NCI-H187 (cell line): ENCODE results near the gene PAX5.
A peak's percentile ranks its signal among the peaks of the same experiment; 100 is the strongest.

ENCODE experiments used
- DNase-seq, 2 experiments: peaks; one replicate each; lab custom pipeline; 2025; lab: John Stamatoyannopoulos, UW

The PAX5 gene

DNA sequence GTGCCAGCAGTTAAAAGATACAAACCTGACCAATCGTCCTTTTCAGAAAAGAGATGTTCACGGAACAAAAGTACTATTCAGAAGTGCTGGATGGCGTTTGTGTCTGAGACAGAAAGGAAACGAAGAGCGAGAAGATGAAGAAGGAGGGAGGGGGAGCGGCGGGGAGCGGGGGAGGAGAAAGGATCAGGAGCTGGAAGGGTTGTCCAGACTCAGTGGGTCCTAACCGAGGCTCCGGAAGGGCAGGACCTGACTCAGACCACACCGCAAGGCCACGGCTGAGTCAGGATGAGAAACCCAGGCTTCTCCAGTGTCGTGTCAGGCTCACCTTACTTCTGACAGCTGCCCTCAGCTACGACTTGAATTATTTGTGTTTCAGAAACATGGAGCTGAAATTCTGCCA lies 46.2 kb downstream of the PAX5 start:
- DNase-seq: no peak

DNA sequence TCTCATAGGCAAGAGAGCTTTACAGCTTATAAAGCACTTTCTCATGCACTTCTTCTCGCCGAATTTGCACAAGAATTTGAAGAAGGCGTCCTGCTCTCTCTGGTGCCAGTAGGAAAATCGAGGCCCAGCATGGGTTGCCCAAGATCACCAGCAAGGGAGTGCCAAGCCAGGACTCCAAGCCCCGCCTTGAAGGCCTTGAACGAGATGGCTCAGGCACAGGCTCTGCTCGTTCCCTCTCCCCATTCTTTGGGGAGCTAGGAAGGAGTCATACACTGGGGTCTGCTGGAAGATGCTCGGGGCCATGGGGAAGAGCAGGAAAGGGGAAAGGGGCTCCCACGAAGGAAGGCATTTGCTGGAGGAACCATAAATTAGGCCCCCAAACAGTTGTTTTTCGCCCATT lies 46.7 kb downstream of the PAX5 start:
- no peak for DNase-seq

- no peak for DNase-seq
These were observed 47.3 kb downstream of the PAX5 start for GRCh38 chr9:36986468-36987408.

DNA sequence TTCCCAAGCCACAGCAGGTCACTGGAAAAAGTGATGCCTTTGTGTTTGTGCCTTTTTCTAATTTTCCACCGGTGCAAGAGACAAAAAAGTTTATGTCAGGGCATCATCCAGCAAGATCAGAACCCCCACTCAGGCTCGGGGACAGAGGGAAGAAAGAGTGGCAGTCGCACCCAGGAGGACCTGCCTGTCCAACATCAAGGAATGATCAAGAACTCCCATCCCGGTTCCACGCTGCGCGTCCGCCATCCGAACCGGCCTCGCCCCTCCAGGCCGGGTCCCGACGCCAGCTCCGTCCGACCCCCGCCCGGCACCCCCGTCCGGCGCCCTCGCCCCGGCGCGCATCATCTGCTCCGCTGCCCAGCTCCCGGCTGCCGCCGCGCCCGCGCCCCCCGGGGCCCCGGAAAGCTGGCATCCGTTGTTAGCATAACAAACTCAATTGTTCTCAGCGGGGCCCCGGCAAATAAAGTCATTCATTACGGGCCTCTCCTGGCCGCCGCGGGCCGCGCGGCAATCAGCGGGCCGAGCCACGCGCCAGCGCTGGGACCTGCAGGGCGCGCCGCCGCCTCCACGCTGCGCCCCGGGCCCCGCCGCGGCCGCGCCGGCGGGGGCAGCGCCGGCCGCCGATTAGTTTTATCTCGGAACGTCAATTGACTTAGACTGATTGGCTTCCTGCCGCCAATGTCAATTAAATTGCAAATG lies 48.1 kb downstream of the PAX5 start:
- no peak for DNase-seq

GRCh38 chr9:36985061-36985768 lies 48.9 kb downstream of the PAX5 start:
- DNase-seq: no peak

- peak; percentile 15 to 40 for DNase-seq
These were observed 53.7 kb downstream of the PAX5 start for GRCh38 chr9:36980148-36980974.

DNA sequence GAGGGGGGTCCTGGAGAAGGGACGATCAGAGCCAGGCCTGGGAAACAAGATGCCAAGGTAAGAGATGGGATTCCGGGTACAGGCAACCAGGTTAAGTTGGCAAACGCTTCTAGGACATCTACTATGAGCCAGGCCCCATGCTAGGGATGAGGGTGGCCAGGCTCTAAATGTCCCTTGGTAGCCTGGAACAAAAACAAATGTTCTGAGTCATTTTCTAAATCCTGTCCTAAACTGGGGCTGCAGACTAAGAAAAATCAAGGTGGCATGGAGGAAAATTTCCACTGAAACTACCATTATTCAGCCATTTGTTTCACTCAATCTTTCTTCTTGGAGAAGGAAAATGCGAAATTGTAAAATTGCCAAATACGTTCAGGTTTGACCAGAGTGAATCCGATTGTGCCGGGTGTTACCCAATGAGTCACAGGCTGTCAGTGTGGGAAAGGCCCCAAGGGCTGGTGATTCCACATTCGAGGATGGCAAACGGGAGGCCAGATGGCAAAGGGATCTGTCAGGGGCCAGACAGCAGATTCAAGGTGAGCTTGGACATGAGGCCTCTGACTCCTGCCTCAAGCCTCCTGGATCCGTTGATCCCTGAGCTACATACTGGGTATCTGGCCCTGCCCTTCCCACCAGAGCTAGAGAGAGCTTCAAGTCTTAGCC lies 57.6 kb downstream of the PAX5 start:
- no peak for DNase-seq

DNA sequence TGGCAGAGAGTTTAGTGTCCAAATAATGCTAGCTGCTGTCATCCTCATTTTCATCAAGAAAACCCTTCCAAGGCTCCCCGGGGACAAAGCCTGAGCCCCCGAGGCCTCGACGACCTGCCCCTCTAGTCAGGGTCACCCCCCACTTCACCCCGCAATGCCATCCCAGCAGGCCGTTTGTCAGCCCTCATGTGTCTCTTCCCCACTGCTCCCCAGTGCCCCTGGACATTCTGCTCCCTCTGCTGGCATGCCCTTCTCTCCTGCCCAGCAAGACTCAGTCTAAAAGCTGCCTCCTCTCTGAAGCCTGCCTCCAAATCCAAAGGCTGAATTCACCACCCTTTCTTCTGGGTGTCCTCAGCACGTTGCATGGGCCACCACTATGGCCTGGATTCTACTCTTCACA lies 59.3 kb downstream of the PAX5 start:
- no peak for DNase-seq

- DNase-seq: no peak
These were observed 62.1 kb downstream of the PAX5 start for GRCh38 chr9:36971935-36972488.

DNA sequence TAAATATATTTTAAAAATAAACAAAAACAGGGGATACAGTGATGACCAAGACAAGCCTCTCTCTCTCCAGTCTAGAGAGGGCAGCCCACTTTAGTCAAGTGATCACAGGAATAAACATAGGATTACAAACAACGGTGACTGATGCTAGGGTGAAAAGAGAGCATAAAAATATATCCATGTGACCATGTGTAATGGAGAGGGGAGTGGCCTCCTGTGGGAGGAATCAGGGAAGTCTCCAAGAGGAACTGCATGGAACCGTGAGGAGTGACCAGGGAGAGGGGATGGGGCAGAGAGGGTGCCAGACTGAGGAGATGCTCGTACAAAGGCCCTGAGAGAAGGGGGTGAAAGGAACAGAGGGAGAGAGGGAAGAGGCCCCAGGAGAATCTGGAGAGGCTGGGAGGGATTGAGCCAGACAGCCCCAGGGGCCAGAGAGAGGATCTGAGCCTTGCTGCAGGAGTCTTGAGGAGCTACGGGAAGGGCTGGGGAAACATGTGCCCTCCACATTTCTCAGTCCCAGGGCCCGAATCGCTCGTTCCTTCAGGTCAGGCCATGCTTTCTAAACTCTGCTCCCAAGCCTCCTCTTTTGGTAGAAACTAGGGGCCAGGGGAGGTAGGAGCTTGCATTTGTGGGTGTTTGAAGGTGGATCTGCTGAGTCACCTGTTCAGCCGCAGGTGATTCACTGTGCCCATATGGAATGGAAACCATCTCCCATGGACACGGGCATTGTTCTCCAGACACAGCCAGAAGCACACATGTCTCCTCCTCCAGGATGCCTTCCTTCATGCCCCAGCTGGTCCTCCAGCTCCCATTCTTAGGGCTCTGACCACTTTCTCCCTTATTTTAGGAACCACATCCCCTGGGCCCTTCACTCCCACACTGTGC lies 63.8 kb downstream of the PAX5 start:
- DNase-seq: no peak

DNA sequence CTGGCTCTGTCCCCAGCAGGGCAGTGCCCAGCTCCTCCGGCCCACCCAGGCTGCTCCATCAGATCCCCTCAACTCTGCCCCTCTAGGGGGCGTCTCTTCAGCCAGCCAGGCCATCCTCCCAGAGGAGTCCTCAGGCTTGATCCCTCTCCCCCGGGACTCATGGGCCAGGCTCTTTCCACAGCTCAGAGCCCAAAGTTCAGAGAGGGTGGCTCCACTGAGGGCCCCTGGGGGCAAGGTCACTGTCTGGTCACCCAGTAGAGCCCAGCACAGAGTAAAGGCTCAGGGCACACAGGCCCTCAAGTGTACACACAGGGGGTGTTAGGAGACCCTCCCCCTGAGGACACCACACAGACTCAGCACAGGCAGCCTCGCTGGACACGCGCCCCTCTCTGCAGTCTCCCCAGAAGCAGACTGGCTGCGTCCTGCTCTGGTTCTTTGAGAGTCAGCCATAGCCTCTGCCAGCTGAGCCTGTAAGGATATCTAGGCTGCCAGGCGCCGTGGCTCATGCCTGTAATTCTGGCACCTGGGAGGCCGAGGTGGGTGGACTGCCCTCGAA lies 64.8 kb downstream of the PAX5 start:
- no peak for DNase-seq

DNA sequence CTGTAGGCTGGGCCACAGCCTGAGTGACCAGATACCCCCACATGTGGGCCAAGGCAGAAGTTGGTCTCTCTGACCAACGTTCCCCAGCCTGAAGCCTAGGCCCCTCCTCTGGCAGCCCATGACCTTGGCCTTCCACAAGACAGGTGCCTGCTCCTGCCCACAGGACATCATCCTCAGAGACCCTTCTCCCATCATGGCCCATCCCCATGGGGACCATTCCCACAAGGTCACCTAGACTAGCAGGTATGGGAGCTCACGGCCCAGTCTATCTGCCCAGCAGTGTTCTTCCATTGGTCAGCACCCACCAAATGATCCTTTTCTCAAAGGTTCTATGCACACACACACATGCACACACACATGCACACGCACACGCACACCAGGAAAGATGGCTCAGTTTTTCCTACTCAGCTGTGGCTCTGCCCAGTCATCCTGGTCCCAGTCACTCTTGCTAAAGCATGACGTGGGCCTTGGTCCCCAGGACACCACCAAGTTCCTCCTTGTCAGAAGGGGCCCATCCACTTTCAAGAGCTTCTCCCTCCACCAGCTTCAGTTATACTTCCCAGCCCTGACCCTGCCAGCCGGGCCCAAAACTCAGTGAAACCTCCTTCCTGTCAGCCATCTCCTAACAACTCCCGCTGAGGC lies 65.4 kb downstream of the PAX5 start:
- no peak for DNase-seq

DNA sequence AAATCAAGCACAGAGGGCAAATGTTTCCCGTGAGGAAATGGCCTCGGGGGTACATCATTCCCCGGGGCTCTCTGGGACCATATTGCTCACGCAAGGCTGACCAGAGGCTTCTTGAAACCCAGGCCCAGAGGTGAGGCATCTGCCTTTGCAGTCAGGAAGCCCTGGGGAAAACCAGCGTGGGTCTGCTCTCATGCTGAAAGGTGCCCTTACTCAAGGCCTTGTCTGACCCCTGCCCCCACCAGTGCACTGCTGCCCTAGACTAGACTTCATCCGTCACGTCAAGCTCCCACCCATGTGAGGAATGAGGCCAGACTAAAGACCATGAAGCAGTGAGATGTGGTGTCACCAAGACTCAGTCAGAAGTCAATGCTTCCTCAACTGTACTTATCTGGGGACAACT lies 66.1 kb downstream of the PAX5 start:
- DNase-seq: no peak

- no peak for DNase-seq
These were observed 67.5 kb downstream of the PAX5 start for GRCh38 chr9:36966371-36967097.

DNA sequence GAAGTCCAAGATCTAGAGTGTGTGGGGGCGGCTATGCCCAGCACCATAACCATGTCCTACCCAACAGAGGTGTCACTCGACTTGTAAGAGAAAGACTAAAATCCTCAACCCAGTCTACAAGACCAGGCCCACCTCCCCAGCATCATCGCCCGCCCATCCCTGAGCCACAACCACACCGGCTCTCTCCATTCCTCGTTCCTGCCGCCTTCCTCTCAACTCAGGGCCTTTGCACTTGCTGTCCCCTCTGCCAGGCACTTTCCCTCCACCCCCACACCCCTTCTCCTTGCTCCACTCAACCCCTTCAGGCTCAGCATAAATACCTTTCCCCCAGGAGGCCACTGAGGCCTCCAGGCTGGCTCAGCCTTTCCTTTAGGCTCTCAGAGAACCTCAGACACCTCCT lies 69.3 kb downstream of the PAX5 start:
- no peak for DNase-seq

DNA sequence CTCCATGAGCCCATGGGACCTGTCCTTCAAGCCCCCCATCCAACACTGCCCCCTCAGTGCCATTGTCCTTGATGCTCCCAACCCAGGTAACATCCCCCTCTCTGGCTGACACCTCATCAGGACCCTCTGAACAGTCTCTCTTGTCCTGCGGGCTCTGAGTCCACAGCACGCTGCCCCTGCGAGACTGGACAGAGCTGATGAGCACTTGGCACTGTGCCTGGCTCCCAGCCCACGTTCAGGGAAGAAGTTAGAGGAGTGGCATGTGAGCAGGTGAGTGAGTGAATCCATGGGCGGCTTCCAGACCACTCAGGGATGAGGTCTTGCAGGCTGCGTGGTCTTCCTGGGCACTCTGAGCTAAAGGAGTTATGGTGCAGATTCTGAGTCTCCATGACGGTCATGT lies 70.7 kb downstream of the PAX5 start:
- DNase-seq: no peak

DNA sequence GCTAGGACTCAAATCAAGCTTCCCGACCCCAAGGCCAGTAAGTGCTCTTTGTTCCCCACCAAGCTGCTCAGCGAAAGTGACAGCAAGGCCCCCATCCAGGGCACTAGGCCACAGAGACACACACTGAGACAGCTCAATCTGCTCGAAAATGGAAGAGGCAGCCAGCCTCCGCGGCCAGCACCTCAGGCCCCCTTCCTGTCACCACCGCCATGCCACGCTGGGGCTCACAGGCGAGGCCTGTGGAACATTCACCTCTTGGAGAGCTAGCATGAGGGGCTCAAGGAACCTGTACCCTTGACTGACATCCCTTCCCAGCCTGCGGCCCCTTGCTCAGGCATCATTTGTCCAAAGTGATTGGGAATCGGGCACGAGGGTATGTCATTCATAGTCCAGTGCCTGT lies 71.4 kb downstream of the PAX5 start:
- DNase-seq: no peak

- no peak for DNase-seq
These were observed 72.3 kb downstream of the PAX5 start for GRCh38 chr9:36961561-36962325.
